ENCODE measurements around the gene SLC6A6.
"Not testable (repeated sequence)": the region's sequence is repeated elsewhere in the genome, so short reads cannot be mapped to it uniquely, and the experiment has no call there.

The SLC6A6 gene

GRCh38 chr3:14507305-14507741 is 104.9 kb downstream of the SLC6A6 start:
- no peak for DNase-seq (ENCODE audit: low read depth in 2 of 2)

GRCh38 chr3:14507757-14508504 is 105.5 kb downstream of the SLC6A6 start:
- DNase-seq (ENCODE audit: low read depth in 2 of 2), result no peak

- no peak for DNase-seq (ENCODE audit: low read depth in 2 of 2)
Measured at GRCh38 chr3:14508505-14508819, 106.1 kb downstream of the SLC6A6 start.

GRCh38 chr3:14508966-14509795 is 106.8 kb downstream of the SLC6A6 start:
- DNase-seq (ENCODE audit: low read depth in 2 of 2), result peak; percentile 29 to 55

- DNase-seq (ENCODE audit: low read depth in 2 of 2), result no peak
Measured at GRCh38 chr3:14509796-14510100, 107.3 kb downstream of the SLC6A6 start.

- no peak for DNase-seq (ENCODE audit: low read depth in 2 of 2)
Measured at GRCh38 chr3:14510838-14511622, 108.6 kb downstream of the SLC6A6 start.

GRCh38 chr3:14511623-14512280 is 109.3 kb downstream of the SLC6A6 start:
- DNase-seq (ENCODE audit: low read depth in 2 of 2), result no peak

GRCh38 chr3:14512281-14512941 is 110.0 kb downstream of the SLC6A6 start:
- no peak for DNase-seq (ENCODE audit: low read depth in 2 of 2)

- no peak for DNase-seq (ENCODE audit: low read depth in 2 of 2)
Measured at GRCh38 chr3:14512942-14513327, 110.5 kb downstream of the SLC6A6 start.

GRCh38 chr3:14513566-14514322 is 111.3 kb downstream of the SLC6A6 start:
- no peak for DNase-seq (ENCODE audit: low read depth in 2 of 2)

- no peak for DNase-seq (ENCODE audit: low read depth in 2 of 2)
Measured at GRCh38 chr3:14514323-14514720, 111.9 kb downstream of the SLC6A6 start.

- DNase-seq (ENCODE audit: low read depth in 2 of 2), result not testable (repeated sequence)
Measured at GRCh38 chr3:14515526-14515925, 113.1 kb downstream of the SLC6A6 start.

GRCh38 chr3:14516738-14517345 is 114.4 kb downstream of the SLC6A6 start:
- DNase-seq (ENCODE audit: low read depth in 2 of 2), result no peak

GRCh38 chr3:14517601-14518431 is 115.4 kb downstream of the SLC6A6 start:
- no peak for DNase-seq (ENCODE audit: low read depth in 2 of 2)

- DNase-seq (ENCODE audit: low read depth in 2 of 2), result no peak
Measured at GRCh38 chr3:14518432-14518802, 116.0 kb downstream of the SLC6A6 start.

GRCh38 chr3:14518893-14519292 is 116.5 kb downstream of the SLC6A6 start:
- no peak for DNase-seq (ENCODE audit: low read depth in 2 of 2)

GRCh38 chr3:14519406-14519805 is 117.0 kb downstream of the SLC6A6 start:
- DNase-seq (ENCODE audit: low read depth in 2 of 2), result no peak

- no peak for DNase-seq (ENCODE audit: low read depth in 2 of 2)
Measured at GRCh38 chr3:14520149-14520548, 117.7 kb downstream of the SLC6A6 start.

GRCh38 chr3:14520967-14521366 is 118.6 kb downstream of the SLC6A6 start:
- DNase-seq (ENCODE audit: low read depth in 2 of 2), result no peak
